NOMO-1 treated with dmso at 0.1 percent for 144 hours (cell line): ENCODE data around the gene PDGFRA.

Source experiments
- DNase-seq: peaks from one replicate; lab custom pipeline; 2025; ENCODE audit not compliant: unreplicated experiment; lab: John Stamatoyannopoulos, UW

Gene PDGFRA

DNA sequence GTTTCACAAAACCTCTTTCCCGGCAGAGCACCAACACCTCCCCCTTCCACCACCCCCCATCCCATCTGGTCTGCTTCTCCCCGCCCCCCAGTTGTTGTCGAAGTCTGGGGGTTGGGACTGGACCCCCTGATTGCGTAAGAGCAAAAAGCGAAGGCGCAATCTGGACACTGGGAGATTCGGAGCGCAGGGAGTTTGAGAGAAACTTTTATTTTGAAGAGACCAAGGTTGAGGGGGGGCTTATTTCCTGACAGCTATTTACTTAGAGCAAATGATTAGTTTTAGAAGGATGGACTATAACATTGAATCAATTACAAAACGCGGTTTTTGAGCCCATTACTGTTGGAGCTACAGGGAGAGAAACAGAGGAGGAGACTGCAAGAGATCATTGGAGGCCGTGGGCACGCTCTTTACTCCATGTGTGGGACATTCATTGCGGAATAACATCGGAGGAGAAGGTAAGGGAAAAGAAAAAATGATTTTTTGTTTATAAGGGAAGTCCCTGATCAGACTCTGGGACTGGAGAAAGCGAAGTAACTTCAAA lies at the start of gene PDGFRA:
PDGFRA (plus strand) TSS at position 333 of the 541 bp plus-strand sequence. CDS start 29,476 bp downstream, outside the sequence.
- DNase-seq = no peak

DNA sequence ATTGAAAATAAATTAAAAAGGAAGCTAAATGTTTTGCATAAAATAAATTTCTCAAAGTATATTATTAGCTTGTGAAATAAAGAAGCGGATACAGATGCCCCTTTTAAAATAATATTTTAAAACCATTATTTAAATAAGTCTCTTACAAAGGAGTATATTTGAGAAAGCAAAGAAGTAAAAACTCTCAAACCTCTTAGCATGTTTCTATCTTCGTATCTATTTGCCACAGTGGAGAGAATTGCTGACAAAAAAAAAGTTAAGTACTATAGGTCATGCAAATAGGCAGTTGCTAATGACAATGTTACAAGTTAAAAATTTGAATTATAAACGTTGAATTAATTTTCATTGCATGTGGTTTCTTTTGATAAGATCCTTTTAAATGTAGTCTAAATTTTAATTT lies 44.5 kb upstream of the PDGFRA start:
- DNase-seq = no peak

DNA sequence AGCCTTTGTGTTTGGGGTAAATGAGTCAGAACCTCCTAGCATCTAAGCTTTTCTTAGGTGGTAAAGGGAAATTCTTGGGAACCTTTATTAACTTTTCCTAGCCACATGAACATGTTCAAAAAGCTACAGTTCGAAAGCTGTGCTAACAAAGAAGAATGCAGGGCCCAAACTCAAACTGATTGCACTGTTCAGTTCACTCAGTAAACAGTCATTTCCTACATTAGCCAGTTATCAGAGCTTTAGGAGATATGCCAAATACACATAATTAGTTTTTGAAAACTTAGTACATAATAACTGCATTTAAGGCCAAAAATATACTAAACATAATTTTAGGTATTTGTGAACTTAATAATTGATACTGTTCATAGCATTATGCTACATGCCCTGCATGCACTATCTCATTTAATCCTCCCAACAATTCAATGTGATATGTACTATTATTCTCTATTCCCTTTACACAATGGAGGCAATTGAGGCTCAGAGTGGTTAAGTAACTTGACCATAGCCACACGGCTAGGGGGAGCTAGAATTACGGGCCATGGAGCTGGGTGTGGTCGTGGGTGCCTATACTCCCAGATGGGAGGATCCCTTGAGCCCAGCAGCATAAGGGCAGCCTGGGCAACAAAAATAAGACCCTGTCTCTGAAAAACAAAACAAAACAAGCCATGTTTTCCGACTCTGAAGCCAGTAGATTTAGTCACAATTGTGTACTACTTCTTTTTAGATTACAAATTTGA lies 43.9 kb upstream of the PDGFRA start:
- DNase-seq = no peak

DNA sequence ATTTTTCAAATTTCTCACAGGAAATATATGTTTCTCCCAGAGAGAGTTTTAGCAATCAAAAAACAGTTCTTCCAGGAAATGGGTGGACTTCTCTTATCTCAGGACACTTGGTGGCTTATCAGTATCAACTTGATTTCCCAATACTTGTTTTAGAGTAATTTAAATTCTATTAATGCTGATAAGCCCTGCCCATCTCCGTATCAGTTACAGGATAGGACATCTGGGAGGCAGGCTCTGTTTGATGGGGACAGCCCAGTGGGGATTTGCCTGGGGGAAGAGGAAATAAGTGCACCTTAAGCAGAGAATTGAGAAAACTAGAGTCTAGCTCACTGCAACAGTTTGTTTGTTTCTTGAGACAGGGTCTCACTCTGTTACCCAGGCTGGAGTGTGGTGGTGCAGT lies 43.2 kb upstream of the PDGFRA start:
- no peak for DNase-seq

DNA sequence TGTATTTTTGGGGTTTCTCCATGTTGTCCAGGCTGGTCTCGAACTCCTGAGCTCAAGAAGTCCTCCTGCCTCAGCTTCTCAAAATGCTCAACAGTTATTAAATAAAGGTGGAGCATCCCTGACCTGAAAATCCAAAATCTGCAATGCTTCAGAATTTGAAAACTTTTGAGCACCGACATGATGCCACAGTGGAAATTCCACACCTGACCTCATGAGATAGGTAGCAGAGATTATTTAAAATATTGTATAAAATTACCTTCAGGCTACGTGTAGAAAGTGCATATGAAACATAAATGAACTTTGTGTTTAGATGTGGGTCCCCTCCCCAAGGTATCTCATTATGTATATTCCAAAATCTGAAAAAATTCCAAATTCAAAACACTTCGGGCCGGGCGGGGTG lies 42.7 kb upstream of the PDGFRA start:
- no peak for DNase-seq

DNA sequence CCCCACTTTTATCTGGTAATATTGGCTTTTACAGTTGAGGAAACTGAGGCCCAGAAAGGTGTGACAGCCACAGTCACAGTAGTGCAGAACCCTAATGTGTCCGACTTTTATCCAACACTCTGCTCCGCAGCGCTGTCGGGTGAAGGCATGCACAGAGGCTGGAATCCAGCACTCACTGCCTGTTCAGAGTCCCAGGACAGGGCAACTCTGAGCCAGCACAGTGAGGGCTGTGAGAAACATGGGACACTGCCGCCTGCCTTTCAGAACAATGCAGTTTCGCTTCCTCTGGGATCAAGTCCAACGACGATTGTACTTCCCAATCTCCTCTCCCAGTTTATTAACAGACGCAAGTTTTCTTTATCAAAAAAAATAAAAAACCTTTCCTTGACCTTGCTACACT lies 41.9 kb upstream of the PDGFRA start:
- no peak for DNase-seq

DNA sequence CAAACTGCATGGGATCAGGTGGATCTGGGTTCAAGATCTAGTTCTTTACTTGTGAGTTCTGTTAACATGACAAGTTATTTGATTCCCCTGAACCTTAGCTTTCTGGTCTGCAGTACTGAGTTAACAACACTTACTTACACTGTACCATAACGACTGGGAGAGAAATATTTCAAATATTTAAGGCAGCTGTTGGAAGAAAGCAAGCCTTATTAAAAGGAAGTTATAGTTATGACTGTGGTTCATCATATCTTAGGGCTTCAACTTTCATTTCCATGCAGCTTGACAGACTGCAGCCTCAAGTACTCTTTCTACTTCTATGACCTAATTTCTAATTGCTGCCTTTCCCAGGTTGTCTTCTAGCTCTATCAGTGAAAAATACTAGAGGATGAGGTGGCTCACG lies 40.0 kb upstream of the PDGFRA start:
- DNase-seq = no peak

DNA sequence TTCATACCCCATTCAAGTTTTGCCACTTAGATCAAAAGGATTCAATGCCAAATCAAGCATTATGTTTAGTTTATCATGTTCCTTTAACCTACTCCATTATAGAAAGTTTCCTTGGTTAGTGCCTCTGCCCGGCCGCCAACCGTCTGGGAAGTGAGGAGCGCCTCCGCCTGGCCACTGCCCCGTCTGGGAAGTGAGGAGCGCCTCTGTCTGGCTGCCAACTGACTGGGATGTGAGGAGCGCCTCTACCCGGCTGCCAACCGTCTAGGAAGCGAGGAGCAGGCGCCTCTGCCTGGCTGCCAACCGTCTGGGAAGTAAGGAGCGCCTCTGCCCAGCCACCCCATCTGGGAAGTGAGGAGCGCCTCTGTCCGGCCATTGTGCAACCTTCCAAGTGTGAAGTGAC lies 36.3 kb upstream of the PDGFRA start:
- DNase-seq = no peak

DNA sequence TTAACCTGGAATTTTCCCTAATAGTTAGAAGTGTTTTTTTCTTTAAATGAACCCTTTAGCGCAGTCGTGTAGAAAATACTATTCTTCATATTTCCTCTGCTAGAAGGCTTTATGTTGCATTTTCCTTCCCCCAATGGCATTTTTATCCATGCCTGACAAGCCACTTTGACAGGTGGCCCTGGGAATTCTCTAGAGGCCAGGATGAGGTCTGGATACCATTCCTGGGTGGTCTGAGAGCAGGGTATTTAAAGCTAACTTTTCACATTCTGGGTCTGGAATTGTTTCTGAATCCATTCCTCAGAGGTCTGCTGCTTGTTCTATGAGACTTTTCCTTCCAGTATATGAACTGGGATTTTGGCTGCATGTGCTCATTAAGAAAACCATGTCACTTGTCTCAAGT lies 31.2 kb upstream of the PDGFRA start:
- no peak for DNase-seq

DNA sequence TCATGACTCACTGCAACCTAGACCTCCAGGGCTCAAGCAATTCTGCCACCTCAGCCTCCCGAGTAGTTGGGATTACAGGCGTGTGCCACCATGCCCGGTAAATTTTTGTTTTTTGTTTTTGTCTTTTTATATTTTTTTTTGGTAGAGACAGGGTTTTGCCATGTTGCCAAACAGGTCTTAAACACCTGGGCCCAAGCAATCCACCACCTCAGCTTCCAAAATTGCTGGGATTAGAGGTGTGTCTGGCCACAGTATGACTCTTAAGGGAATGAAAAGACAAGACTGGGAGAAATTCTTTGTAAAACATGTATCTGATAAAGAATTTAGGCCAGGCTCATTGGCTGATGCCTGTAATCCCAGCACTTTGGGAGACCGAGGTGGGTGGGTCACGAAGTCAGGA lies 29.2 kb upstream of the PDGFRA start:
- no peak for DNase-seq

DNA sequence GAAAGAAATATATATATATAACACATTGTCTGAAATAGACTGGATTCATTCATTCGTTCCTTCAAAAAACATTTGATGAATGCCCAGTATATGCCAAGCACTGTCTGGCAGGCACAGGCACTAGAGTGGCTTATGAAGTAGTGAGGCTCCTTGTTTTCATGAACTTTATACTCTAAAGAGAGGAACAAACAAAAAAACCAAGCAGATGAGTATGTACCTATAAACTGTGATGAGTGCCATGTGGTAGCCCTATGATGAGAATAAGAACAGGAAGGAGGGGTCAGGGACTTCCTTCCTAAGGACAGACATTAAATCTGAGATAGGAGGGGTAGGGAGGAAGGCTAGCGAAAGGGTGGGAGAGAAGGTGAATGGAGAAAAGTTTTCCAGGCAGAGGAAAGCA lies 19.5 kb upstream of the PDGFRA start:
- DNase-seq = no peak

DNA sequence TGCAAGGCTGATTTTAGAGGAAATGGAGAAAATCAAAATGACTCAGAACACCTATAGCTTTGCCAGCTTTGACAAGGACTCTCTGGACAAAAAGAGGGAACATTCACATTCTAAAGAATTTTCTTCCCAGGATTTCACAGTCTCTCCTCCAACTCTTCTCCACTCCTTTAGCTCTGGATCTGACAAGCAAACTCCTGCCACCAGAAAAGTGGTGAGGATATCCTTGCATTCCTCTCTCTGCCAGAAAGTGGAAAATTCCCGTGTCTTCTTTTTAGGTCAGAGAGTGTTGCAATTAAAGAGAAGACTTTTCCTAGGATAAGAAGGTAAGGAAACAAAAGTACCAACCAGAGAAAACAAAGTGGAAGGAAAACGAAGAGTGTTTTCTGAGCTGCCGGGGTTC lies 16.1 kb upstream of the PDGFRA start:
- no peak for DNase-seq

DNA sequence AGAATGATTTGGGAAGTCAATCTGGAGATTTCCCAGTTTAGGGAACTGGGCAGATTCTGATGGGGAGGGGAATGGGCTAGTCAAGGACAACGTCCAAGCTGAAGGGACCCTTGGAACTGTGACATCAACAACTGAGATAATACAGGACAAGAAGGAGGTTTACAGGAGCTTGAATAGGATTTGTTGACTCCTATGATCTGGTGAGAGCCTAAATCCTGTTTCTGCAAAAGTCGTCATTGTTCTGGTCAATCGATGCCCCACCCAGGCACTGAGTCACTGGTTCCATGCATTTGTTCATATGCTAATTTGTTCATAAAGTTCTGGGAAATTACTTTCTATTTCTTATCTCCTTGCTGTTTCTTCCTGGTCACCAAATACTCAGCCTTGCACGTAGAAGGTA lies 15.3 kb upstream of the PDGFRA start:
- no peak for DNase-seq

DNA sequence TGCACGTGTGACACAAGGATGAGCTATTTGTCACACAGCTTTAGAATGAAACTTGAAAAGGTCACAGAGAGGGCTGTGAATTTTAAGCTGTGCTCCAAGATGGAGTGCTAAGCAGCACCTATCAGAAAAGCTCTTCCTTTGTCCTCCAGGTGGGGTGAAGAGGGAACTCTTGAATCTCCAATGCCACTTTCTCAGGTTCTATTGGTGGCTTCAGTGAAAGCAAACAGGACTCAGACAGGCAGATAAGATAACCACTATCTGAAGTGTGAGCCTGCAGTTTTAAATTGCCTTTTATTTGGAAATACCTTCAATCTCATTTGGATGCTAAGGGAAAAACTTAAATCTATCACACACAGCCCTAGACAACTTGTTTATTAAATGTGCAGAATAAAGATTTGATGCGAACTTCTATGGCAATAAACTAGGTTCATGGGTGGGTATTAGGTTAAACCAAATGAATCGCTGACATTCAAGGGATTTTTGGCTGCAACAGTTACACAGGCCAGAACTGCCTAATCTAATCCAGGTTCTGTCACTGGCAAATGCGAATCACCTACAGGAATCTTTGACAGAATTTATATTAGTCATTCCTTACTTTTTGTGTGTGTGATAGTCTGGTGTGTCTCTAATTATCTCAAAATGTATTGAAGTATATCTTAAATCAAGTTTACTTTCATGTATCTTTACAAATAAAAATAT lies 13.6 kb upstream of the PDGFRA start:
- no peak for DNase-seq

DNA sequence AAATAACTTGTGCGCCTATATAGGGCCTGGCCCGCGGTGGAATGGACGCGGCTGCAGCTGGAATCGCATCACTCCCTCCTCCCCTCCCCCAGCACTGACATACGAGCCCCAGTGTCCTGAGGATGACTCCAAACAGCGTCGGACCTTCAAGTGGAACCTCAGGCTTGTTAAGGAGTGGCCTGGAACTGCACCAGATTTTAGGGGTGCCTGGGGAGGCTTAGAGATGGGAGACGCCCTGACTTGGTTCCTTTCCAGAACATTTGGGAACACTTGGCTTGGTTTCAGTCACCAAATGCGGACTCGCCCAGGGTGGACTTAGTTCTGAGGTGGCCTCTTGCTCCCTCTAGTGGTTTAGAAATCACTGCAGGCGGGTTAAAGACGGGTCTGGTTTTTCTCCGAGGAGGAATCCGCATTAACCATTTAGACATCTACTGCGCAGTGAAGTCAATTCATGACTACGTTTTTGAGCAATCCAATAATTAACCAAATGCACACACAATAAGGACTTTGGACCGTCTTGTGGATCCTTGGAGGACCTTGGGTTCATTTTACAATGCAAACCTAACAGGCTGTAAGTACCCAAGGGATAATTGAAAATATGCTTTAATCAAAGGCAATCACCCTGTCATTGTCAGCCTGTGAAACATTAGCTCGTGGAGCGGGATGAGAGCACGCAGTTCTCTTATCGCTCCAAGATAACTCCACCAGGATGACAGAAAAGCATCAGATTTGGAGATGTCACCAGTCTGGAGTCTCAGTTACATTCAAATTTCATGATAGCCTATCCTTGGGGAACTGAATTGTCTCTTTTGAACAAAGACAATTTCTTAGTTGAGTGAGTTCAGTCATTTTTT lies 11.2 kb upstream of the PDGFRA start:
- peak; percentile 50 for DNase-seq

DNA sequence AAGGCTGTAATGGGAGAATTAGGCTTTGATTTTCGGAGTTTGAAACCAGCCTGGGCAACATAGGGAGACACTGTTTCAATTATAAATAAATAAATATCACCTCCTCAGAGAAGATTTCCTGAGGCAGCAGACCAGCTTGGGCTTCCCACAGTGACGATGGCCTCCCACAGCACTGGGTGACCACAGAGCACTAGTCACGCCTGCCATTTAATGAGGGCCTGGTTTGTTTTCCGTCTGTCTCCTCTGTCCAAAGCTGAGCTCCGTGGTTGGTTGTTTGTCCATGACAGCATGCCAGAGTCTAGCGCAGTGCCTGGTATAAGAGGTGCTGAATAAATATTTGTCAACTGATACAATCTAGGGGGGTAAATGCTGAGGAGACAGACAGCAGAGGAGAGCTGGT lies 10.4 kb upstream of the PDGFRA start:
- DNase-seq = no peak

DNA sequence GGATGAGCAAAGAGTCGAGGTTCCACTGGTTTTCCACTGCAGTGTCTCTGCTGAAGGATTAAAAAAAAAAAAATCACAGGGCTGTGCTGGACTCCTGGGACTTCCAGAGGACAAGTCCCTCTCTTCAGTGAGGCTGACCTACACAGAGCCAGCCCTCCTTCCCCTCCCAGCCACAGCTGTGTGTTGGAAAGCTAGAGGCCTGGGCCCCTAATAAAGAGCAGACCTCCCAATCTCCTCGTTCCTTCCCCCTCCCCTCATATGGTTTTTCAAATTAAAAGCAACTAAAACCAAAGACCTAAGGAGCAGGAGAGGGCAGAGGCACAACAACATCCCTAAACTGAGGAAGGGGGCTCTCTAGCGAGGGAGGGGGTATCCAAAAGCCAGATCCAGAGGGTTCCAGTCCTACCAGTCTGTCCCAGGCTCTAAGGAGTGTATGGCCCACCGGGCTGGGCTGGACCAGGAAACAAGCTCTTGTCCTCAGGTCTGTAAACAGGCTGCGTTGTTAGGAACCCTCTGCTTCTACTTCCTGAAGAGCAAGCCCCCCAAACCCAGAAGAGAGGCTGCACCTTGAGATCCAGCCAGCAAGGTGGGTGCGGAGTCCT lies 4.0 kb upstream of the PDGFRA start:
- no peak for DNase-seq

DNA sequence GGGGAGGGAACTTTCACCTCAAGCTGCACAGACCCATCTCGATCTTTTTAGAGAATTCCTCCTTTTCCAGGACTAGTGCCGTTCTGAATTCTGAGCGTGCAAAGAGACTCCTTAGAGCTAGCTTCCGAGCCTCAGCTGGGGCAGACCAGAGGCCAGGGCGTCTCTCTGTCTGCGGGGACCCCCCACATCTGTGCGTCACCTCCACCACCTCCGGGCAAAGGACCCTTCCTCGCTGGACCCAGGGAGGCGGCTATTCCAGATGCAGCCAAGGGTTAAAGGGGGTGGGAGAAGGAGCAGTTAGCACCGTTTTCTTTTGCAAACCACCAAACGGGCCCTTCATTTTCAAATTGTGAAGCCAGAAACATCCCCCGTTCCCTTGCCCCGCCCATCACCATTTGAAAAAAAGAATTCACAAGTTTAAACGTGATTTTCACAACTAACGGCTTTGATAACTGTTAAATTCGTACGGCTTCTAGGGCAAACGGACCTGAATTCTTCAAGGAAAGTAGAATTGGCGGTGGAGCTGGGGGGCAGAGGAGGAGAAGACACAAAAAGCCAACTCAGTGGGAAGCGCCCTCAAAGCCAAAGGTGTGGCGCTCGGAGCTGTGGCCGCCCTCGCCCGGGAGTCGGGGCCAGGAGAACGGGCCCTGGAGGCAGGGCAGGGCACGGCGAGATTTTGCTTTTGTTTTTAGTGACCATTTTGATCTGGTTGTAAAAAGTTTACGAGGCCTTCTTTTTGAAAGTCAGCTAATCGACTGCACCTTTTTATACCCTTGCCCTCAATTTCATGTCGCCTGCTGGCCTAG lies 3.3 kb upstream of the PDGFRA start:
- DNase-seq = no peak

DNA sequence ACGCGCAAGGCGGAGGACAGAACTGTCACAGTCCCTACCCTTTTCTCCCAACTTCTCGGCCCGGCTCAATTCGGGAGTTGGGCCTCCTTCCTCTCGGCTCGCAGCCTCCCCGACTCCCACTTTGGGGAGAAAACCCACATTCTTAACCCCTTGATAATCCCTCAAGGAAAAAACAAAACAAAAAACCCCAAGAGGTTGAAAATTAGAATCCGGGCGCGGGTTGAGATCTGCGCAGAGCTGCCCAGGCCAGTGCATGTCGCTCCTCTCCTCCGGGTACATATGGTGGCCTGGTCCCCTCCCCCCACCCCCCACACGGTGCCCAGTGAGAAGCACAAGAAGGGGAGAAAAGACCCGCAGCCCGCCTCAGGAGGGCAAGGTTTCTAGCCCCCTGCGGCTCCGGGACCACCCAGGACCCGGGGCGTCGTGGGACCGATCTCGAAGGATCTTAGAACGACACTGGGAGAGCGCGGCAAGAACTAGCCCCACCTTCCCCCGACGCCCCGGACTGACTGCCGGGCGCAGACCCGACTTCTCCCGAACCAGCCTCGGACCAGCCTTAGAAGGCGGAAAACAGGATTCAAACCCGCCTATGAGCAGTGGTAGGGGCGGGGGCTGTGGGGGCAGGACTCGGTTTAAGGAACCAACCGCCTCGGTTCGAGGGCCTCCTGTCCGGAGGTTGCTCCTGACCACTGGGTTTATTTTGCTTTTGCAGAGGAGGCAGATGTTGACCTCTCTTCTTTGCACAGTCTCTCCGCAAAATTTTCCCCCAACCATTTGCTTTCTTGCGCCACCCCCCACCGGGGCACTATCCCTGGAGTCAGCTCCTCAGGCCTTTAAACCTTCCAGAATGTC lies 2.5 kb upstream of the PDGFRA start:
- no peak for DNase-seq
